Measurements from ENCODE around the gene MARCHF5.

Gene MARCHF5

DNA sequence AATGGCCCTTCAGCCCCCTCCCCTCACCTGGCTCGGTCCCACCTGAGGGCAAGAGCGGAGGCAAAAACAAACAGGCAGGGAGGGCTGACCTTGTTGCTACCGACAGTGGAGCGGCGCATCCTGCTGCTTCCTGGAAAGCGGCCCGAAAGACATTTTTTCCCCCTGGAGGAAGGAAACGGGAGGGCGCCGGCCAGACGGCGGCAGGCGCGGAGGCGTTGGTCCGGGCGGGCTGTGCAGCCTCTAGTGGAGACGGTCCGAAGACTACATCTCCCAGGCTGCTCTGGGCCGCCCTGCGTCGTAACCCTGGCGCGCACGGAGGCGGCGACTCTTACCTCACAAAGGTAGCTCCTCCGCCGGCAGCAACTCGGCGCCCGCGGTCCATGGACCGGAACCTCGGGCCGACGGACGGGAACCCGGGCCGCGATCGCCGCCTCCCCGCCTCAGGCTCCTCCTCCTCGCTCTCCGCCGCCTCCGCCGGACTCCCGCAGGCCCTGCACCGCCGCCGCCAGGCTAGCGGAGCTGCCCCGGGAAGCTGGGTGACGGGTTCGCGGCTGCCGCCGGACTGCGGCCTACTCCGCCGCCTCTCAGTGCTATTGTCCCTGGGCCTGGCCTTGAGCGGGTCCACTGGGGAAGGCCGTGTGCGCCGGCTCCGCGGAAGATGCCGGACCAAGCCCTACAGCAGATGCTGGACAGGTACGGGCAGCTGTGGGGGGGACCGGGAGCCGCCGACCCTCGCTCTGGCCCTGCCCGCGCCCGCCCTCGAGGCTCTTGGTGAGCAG, at the start of gene MARCHF5, which contains the start of gene CPEB3:
Gene MARCHF5, plus strand, starts transcription at position 331 of the 779 bp plus-strand sequence. Its CDS starts 328 bp downstream, at position 659.
Gene CPEB3, minus strand, starts transcription at position 242 of the 779 bp plus-strand sequence. CDS start 50,728 bp downstream, outside the sequence.
- peak; percentile 19 to 80 for DNase-seq

DNA sequence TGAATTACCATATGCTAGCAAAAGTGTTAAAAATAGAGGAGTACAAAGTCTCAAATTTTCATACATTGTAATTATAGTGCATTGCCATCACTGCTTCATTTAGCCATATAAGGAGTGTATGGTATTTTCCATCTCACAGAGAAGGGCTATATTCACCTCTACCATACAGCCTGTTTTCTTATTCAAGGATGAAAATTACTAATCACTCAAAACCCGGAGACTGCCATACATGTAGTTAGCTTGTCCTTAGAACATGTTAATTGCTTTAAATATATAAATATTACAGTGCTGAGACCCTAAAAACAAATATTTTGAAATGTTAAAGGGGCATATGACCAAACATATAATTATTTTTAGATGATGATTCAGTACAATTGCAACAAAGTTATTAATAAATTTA, 49.5 kb upstream of the MARCHF5 start:
- DNase-seq, result no peak

DNA sequence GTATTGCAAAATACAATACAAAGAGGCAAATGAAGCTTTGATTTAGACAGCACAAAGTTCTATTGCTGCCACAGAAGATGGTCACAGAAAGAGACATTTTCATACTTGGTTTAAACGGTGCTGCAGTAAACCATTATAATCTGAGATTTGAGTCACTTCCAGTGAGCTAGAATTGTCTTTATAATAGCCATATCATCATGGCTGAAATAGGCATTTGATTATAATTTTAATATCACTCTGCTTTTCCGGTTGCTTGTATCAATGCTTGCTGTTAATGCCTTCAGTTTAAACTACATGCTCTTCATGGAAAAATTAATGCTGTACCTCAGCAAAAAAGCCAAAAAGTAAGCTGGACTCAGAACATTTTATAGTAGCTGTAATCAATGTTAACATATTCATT, 48.6 kb upstream of the MARCHF5 start:
- DNase-seq, result no peak

- DNase-seq, result peak; percentile 42 to 55
Measured at GRCh38 chr10:92242910-92243671, 47.9 kb upstream of the MARCHF5 start.

DNA sequence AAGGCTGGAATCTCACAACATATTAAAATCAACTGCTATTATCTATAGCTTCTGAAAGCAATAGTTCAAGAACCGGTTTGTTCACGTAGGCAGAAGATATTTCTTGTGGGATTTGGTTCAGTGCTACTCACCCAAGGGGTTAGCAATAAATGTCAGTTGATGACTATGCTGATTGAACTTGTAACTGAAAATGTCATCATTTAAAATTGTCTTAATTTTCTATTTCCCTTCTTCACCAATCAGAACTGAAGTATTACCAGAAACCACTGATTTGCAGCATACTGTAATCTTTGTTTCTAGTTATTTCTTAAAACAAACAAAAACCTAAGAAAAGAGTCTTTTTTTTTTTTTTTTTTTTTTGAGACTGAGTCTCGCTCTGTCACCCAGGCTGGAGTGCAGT, 46.2 kb upstream of the MARCHF5 start:
- no peak for DNase-seq

DNA sequence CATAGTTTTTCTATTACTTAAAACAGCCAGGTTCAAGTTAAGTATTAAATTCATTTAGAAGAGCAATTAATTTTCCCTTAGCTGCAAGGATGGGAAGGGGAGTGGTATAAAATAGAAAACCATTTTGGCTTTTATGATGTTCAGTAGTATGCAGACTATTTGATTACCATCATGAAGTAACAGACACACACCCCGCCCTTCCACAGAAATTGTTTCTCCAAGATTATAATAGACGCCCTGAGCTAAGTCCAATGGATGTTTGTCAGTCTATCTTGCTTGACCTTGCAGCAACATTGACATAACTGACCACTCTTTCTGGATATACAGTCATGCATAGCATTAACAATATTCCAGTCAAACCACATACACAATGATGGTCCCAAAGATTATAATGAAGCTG, 42.4 kb upstream of the MARCHF5 start:
- no peak for DNase-seq

GRCh38 chr10:92263396-92263795, 27.6 kb upstream of the MARCHF5 start:
- DNase-seq, result no peak

DNA sequence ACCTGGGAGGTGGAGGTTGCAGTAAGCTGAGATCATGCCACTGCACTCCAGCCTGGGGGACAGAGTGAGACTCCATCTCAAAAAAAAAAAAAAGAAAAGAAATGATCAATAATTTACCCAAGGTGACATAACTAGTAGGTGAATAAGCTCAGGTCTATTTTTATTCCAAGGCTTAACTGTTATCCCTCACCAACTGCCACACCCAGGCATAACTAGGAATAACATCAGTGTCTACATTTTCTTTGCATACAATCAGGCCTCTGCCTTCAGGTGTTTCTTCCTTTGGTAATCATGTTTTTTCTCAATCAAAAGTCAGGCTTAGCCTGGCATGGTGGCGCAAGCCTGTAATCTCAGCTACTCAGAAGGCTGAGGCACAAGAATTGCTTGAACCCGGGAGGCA, 26.7 kb upstream of the MARCHF5 start:
- no peak for DNase-seq

DNA sequence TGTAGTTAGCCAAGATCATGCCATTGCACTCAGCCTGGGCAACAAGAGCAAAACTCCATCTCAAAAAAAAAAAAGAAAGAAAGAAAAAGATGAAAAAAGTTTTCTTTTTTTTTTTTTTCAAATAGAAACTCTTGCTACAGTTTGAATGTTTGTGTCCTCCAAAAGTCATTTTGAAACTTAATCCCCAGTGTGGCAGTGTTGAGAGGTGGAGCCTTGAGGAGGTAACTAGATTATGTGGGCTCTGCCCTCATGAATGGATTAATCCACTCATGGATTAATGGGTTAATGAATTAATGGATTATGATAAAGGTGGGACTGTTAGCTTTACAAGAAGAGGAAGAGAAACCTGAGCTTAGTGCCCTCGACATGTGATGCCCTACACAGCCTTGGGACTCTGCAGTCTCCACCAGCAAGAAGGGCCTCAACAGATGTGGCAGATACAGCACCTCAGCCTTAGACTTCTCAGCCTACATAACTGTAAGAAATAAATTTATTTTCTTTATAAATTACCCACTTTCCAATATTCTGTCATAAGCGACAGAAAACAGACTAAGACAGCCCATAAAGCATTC, 25.2 kb upstream of the MARCHF5 start:
- DNase-seq, result no peak

- no peak for DNase-seq
Measured at GRCh38 chr10:92267343-92267742, 23.6 kb upstream of the MARCHF5 start.

GRCh38 chr10:92268748-92269147, 22.2 kb upstream of the MARCHF5 start:
- DNase-seq, result no peak

GRCh38 chr10:92274071-92274470, 16.9 kb upstream of the MARCHF5 start:
- no peak for DNase-seq

DNA sequence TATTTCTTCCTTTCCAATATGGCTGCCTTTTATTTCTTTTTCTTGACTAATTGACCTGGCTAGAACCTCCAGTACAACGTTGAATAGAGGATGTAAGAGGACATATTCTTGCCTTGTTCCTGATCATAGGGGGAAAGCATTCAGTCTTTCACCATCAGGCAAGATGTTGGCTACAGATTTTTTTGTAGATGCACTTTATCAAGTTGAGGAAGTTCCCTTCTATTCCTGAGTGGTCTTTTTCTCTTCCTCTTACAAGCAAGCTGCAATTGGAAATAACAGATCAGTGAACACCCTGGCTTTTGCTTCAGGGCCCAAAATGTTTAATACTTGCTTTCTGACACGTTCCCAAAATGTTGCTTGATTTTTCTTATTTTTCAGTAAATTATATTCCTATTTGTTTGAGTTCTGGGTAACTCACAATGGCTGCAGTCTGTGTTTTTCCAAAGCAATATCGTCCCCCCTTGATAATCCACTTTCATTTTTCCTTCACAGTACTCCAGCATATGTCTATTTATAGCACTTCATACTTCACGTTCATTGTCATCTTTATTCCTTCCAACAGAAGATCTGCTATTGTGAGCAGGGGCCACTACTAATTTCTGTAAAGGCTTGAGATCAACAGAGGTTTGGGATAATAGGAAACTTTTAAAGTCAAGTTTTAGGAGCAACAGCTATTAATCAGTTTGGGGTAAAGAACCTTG, 11.8 kb upstream of the MARCHF5 start:
- no peak for DNase-seq

- no peak for DNase-seq
Measured at GRCh38 chr10:92284112-92284704, 6.8 kb upstream of the MARCHF5 start.

DNA sequence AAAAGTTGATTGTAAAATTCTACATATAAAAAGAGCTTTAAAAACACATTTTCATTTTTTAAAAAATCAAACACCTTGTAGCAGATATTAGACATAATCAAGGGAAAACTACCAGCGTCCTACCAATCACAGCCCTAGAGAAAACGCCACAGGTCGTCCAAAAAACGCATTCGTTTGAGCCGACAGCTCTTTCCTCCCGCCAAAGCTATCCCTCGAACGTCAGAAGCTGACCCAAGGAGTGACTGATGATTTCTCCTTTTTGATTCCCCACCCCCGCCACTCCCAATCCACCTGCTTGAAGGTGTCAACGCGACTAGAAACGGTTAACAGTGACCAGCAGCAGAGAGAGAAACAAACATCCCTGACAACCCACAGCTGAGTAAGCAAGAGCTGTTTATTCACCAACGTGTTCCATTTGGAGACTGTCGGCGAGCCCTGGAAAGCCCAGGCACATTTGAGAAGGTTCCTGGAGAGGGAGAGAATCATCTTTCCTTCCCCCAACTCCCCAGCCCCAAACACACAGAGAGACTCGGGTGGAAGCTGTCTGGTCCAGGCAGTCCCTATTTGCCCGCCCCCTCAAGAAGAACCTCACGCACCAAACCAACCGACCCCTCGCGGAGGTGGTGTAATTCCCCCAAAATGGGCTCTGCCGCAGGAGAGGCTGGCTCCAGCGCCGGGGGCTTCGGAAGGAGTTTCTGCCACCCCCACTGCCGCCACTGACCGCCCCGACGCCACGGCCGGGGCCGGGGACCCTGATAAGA, 711 bp upstream of the MARCHF5 start:
- peak in 1 of 2 experiments; percentile 37 for DNase-seq

DNA sequence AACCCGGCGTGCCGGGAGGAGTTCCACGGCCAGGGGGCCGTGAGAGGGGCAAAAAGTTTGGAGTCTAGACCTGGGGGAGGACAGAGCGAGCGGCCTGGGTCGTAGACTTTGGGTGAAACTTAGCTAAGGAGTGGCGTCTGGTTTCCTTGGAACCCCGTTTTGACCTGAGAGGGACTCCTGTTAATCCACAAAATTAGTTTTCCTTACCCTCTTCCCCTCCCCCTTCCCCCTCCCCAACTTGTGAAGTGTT, 574 bp downstream of the MARCHF5 start:
- DNase-seq, result no peak

DNA sequence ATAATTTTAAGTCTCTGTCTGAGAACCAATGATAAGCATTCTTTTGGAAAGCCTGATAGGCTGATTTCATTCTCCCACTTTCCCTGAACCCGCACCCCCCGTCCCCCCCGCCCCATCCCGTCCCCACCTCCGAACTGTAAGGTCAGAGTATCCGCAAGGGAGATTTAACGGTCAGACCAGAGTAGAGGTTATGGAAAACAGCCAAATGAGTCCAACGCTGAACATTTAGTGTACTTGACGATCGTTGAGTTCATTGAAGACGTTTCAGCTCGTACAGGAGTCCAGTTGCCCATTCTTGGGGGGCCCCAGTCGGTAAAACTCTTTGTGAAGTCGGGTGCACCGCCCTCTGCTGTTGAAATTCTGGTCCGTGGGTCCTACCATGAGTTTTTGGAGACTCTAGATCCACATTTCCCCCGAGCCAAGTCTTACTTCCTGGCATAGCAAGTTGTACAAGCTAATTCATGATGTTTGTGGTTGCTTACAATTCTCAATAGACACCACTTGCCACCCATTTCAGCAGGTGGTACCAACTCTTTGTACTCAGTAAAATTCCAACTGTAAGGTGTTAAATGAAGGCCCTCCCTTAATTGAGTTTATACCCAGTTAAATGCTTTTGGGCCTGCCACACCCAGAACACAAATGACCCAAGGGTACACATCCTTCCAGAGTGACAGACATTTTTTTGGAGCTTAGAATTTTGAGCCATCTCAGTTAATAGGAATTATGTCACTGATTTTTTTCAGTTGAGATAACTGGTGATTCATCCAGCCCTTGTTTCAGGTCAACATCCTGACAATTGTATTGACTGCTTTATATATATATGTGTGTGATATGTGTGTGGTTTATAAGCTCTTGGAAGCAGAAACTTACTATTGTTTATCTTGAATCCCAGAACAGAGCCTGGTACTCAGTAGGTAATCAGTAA, 1.2 kb downstream of the MARCHF5 start:
- no peak for DNase-seq

DNA sequence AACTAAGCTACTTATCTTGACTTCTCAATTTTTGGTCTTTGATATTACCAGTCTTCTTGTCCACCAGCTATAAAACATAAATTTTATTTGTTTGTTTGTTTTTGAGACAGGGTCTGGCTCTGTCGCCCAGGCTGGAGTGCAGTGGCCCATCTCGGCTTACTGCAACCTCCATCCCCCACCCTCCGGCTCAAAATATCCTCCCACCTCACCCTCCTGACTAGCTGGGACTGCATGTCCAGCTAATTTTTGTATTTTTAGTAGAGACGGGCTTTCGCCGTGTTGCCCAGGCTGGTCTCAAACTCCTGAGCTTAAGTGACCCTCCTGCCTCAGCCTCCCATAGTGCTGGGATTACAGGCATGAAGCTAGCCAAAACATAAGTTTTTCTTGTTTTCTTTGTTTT, 7.5 kb downstream of the MARCHF5 start:
- DNase-seq, result no peak

DNA sequence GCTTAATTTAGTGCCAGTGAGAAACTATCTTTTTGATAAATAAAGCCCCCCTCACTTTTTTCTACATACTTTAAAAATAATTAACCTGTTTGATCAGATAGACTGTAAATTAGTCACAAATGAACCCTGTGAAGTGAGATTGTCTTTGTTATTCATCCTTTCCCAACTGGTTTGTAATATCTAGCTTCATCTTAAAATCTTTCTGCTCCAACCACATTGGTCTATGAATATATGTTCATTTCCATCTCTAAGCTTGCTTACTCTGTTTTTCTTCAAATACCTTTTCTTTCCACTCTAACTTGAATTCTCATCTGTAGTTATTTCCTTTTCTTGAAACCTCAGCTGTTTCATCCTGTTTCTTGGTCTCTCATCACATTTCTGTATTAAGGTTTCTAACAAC, 12.1 kb downstream of the MARCHF5 start:
- no peak for DNase-seq

- no peak for DNase-seq
Measured at GRCh38 chr10:92304061-92304460, 13.1 kb downstream of the MARCHF5 start.

Data from cerebellar nuclear complex (tissue), 1 donor.